ENCODE results near the gene HENMT1.
A peak's percentile ranks its signal among the peaks of the same experiment; 100 is the strongest.
"Not testable (repeated sequence)": the region's sequence is repeated elsewhere in the genome, so short reads cannot be mapped to it uniquely, and the experiment has no call there.

Gene HENMT1

GRCh38 chr1:108686614-108687313 is 25.9 kb upstream of the HENMT1 start:
- H3K4me3 ChIP-seq (replicated peaks in 1 of 2; ENCODE audit: low read depth in 2 of 2, low read length in 2 of 2) = no peak overlapping the region
- TF ChIP-seq CTCF (IDR thresholded peaks at IDR 0.05; ENCODE audit: low read depth, low read length) = no peak
- peak; percentile 34 to 57 for DNase-seq (ENCODE audit: low read depth in 2 of 2)

- no peak for TF ChIP-seq CTCF (IDR thresholded peaks at IDR 0.05; ENCODE audit: low read depth, low read length)
- no peak for DNase-seq (ENCODE audit: low read depth in 2 of 2)
- no peak overlapping the region for H3K4me3 ChIP-seq (replicated peaks in 1 of 2; ENCODE audit: low read depth in 2 of 2, low read length in 2 of 2)
Observed at GRCh38 chr1:108685529-108685928, 24.6 kb upstream of the HENMT1 start.

GRCh38 chr1:108681701-108682100 is 20.8 kb upstream of the HENMT1 start:
- DNase-seq (ENCODE audit: low read depth in 2 of 2) = peak in 1 of 2 donors; percentile 18

GRCh38 chr1:108679586-108680213 is 18.8 kb upstream of the HENMT1 start:
- no peak for DNase-seq (ENCODE audit: low read depth in 2 of 2)
- TF ChIP-seq CTCF (IDR thresholded peaks at IDR 0.05; ENCODE audit: low read depth, low read length) = no peak
- H3K4me3 ChIP-seq (replicated peaks in 1 of 2; ENCODE audit: low read depth in 2 of 2, low read length in 2 of 2) = no peak overlapping the region

More at GRCh38 chr1:108681701-108682100, 20.8 kb upstream of the HENMT1 start:
- H3K4me3 ChIP-seq (replicated peaks in 1 of 2; ENCODE audit: low read depth in 2 of 2, low read length in 2 of 2) = not testable (repeated sequence)

- no peak for DNase-seq (ENCODE audit: low read depth in 2 of 2)
- TF ChIP-seq CTCF (IDR thresholded peaks at IDR 0.05; ENCODE audit: low read depth, low read length) = no peak
- H3K4me3 ChIP-seq (replicated peaks in 1 of 2; ENCODE audit: low read depth in 2 of 2, low read length in 2 of 2) = no peak overlapping the region
Observed at GRCh38 chr1:108678706-108679105, 17.8 kb upstream of the HENMT1 start.

- DNase-seq (ENCODE audit: low read depth in 2 of 2) = no peak
- H3K4me3 ChIP-seq (replicated peaks in 1 of 2; ENCODE audit: low read depth in 2 of 2, low read length in 2 of 2) = no peak overlapping the region
- no peak for TF ChIP-seq CTCF (IDR thresholded peaks at IDR 0.05; ENCODE audit: low read depth, low read length)
Observed at GRCh38 chr1:108671143-108671542, 10.2 kb upstream of the HENMT1 start.

GRCh38 chr1:108670131-108670773 is 9.4 kb upstream of the HENMT1 start:
- no peak overlapping the region for H3K4me3 ChIP-seq (replicated peaks in 1 of 2; ENCODE audit: low read depth in 2 of 2, low read length in 2 of 2)
- no peak for TF ChIP-seq CTCF (IDR thresholded peaks at IDR 0.05; ENCODE audit: low read depth, low read length)
- no peak for DNase-seq (ENCODE audit: low read depth in 2 of 2)
